K562 (cell line): ENCODE measurements around the gene HSF2BP. TPM values are rescaled to one million over a fixed set of nuclear protein-coding genes. Genes with fewer than 3 reads are reported as not detected.
A peak's percentile ranks its signal among the peaks of the same experiment; 100 is the strongest.

ENCODE experiments used
- ATF6 ChIP-seq: sonication (generic); formaldehyde crosslinking; IDR thresholded peaks from 2 replicates; pipeline ENCODE4 v1.4.0; 2020; ENCODE audit warnings: mild to moderate bottlenecking, missing genetic modification reagents
- E2F8 ChIP-seq: fragments of 450-650 bp; IDR thresholded peaks from 2 replicates; pipeline ENCODE4 v1.7.1; 2018; ENCODE audit warnings: mild to moderate bottlenecking, low read depth; ENCODE audit not compliant: partially characterized antibody
- EP300 ChIP-seq: IDR thresholded peaks from 2 replicates; pipeline ENCODE4 v1.6.1; 2012; ENCODE audit warnings: low read length, improper control_type of control experiment
- GABPB2 ChIP-seq: fragments of 250-450 bp; sonication (Bioruptor Pico); conservative IDR thresholded peaks from 2 replicates; pipeline ENCODE4 v1.5.1; 2021; ENCODE audit warnings: mild to moderate bottlenecking
- HNRNPH1 ChIP-seq: fragments of 200-400 bp; formaldehyde crosslinking; optimal IDR thresholded peaks from 2 replicates; pipeline ENCODE3; 2017; ENCODE audit warnings: low read depth, mild to moderate bottlenecking, low read length, moderate library complexity
- KDM4B ChIP-seq, 2 experiments: fragments of 450-650 bp in 1 of 2; sonication (generic) in 1 of 2; IDR thresholded peaks; 2 replicates each; pipeline ENCODE4 v1.6.1; 2016 to 2017; ENCODE audit warnings: borderline replicate concordance in 2 of 2, antibody characterized with exemption in 1 of 2, low read depth in 1 of 2, mild to moderate bottlenecking in 1 of 2
- MBD2 ChIP-seq: sonication (generic); IDR thresholded peaks from 2 replicates; pipeline ENCODE4 v1.6.1; 2016; ENCODE audit warnings: low read depth, borderline replicate concordance
- MCM7 ChIP-seq, 2 experiments: fragments of 450-650 bp; IDR thresholded peaks; 2 replicates each; pipeline ENCODE4 v1.6.1; 2016 to 2018
- MTA3 ChIP-seq: fragments of 450-650 bp; formaldehyde crosslinking; IDR thresholded peaks from 2 replicates; pipeline ENCODE4 v1.6.1; 2017; ENCODE audit warnings: mild to moderate bottlenecking, borderline replicate concordance
- NFE2L1 ChIP-seq: fragments of 450-650 bp; IDR thresholded peaks from 2 replicates; pipeline ENCODE4 v1.6.1; 2016; ENCODE audit warnings: missing genetic modification characterization, low read depth, mild to moderate bottlenecking, missing compliant biosample characterization, moderate library complexity, borderline replicate concordance
- RAD21 ChIP-seq, 2 experiments: fragments of 250-450 bp in 1 of 2; fragments of 450-650 bp in 1 of 2; sonication (Bioruptor Pico) in 1 of 2; formaldehyde crosslinking in 1 of 2; IDR thresholded peaks in 1 of 2; conservative IDR thresholded peaks in 1 of 2; 2 replicates each; pipeline versions ENCODE4 v1.4.0 to v1.8.0; 2020 to 2022; ENCODE audit warnings: mild to moderate bottlenecking in 2 of 2, moderate library complexity in 1 of 2
- RBBP5 ChIP-seq: fragments of 200-600 bp; sonication (generic); IDR thresholded peaks from 2 replicates; pipeline ENCODE4 v1.6.1; 2012; ENCODE audit warnings: borderline replicate concordance, mild to moderate bottlenecking, low read length, control low read depth, inconsistent platforms; ENCODE audit not compliant: insufficient read depth, poor library complexity, severe bottlenecking
- SMAD1 ChIP-seq: fragments of 150-350 bp; IDR thresholded peaks from 2 replicates; pipeline ENCODE4 v1.6.1; 2014; ENCODE audit warnings: low read length, low read depth; ENCODE audit not compliant: partially characterized antibody
- SNIP1 ChIP-seq: fragments of 450-650 bp; IDR thresholded peaks from 2 replicates; pipeline ENCODE4 v1.7.1; 2017; ENCODE audit warnings: low read depth, mild to moderate bottlenecking
- STAG1 ChIP-seq: sonication (generic); formaldehyde crosslinking; IDR thresholded peaks from 2 replicates; pipeline ENCODE4 v1.5.0; 2020; ENCODE audit warnings: missing genetic modification reagents, borderline replicate concordance
- TGIF2 ChIP-seq: sonication (generic); formaldehyde crosslinking; IDR thresholded peaks from 2 replicates; pipeline ENCODE4 v1.8.1; 2022; ENCODE audit warnings: mild to moderate bottlenecking, missing genetic modification reagents, moderate library complexity
- ZNF165 ChIP-seq: fragments of 250-450 bp; sonication (Bioruptor Pico); IDR thresholded peaks from 2 replicates; pipeline ENCODE4 v1.4.0; 2020; ENCODE audit warnings: borderline replicate concordance
- ZNF518B ChIP-seq: fragments of 250-450 bp; sonication (Bioruptor Pico); IDR thresholded peaks from 2 replicates; pipeline ENCODE4 v1.5.0; 2021; ENCODE audit warnings: mild to moderate bottlenecking, moderate library complexity
- ZNF785 ChIP-seq: fragments of 250-450 bp; sonication (Bioruptor Pico); IDR thresholded peaks from 2 replicates; pipeline ENCODE4 v1.4.0; 2020; ENCODE audit warnings: mild to moderate bottlenecking
- polyA plus RNA-seq, 8 experiments: library from polyadenylated mRNA; depleted of rRNA in 4 of 8; stranded (reverse) in 5 of 8; unstranded in 3 of 8; fragments of >200 nt; fragmentation: Nextera tagmentation in 2 of 8; fragmentation: Illumina TruSeq in 1 of 8; extraction: Ambion mirVana in 2 of 8; extraction: Trizol in 1 of 8; gene quantifications; 2 replicates each; pipeline versions ENCODE4 v1.2.1 to v1.2.3, GENCODE V29; 2011 to 2014; ENCODE audit warnings: inconsistent platforms in 1 of 8, missing spikeins in 1 of 8
- total RNA-seq, 7 experiments: library from RNA; depleted of rRNA in 6 of 7; stranded (reverse); fragments of >200 nt in 6 of 7; fragmentation: Illumina TruSeq in 2 of 7; extraction: Trizol in 2 of 7; gene quantifications; 2 replicates each; pipeline versions ENCODE4 v1.2.1 to v1.2.3, GENCODE V29; 2011 to 2021; ENCODE audit warnings: low replicate concordance in 1 of 7

Gene HSF2BP
- total and polyA plus RNA-seq, 9 of the 15 experiments (the other 6 are each of a cell fraction or from before 2014, with no cell fraction given) = 0.04 to 0.57 (median 0.20) TPM; not detected in 2

GRCh38 chr21:43646550-43647260, 12.6 kb downstream of the HSF2BP start (continued):
- TF ChIP-seq HNRNPH1 (no peak), NFE2L1 (tag) (no peak), ATF6 (CRISPR knock-in tag) (no peak), E2F8 (no peak), MTA3 (peak; percentile 39; the same call in 1 of the 2 replicates), TGIF2 (no peak), STAG1 (CRISPR knock-in tag) (peak; percentile 98), KDM4B (IDR thresholded peaks at IDR 0.05; ENCODE audit: borderline replicate concordance in 2 of 2, low read depth in 1 of 2) (no peak), MCM7 (IDR thresholded peaks at IDR 0.05) (no peak), GABPB2 (CRISPR knock-in tag) (no peak), SNIP1 (no peak), RAD21 (CRISPR knock-in tag; conservative IDR thresholded peaks at IDR 0.05 in 1 of 2, IDR thresholded peaks at IDR 0.05 in 1 of 2) (peak; percentile 98 to 99), ZNF165 (CRISPR knock-in tag) (no peak), ZNF785 (no peak), RBBP5 (no peak), MBD2 (no peak), SMAD1 (no peak), ZNF518B (CRISPR knock-in tag) (no peak), EP300 (no peak; the same call in 1 of the 2 replicates)
